ENCODE results near the gene HDAC2.

Gene HDAC2

DNA sequence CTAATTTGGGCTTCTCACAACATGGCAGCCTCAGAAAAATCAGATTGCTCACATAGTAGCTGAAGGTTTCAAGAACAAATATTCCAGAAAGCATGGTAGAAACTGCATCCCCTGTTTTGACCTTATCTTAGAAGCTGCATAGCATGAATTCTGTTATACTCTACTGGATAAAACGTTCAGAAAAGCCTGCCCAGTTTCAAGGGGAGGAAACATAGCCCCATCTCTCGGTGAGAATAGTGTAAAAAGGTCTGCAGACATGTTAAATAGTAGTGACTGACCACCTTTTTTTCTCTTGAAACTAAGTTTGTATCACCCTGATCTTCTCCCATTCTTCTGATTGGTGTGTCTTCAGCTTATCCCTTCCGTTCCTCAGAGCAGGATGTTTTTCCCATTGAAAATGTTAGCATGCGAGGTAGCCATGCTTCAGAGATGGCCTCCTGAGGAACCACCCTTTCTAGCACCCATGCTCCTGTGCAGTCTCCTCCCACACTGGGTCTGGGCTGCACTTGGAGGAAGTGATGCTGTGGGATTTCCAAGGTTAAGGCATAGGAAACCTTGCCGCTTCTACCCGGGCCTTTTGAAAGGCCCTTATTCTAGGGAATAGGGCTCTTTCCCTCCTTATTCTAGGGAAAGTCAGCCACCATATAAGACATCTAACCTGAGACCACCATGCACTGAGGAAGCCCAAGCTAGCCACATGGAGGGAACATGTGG, 63.7 kb downstream of the HDAC2 start:
- no peak overlapping the region for H3K27ac ChIP-seq
- TF ChIP-seq, protein P1, sequence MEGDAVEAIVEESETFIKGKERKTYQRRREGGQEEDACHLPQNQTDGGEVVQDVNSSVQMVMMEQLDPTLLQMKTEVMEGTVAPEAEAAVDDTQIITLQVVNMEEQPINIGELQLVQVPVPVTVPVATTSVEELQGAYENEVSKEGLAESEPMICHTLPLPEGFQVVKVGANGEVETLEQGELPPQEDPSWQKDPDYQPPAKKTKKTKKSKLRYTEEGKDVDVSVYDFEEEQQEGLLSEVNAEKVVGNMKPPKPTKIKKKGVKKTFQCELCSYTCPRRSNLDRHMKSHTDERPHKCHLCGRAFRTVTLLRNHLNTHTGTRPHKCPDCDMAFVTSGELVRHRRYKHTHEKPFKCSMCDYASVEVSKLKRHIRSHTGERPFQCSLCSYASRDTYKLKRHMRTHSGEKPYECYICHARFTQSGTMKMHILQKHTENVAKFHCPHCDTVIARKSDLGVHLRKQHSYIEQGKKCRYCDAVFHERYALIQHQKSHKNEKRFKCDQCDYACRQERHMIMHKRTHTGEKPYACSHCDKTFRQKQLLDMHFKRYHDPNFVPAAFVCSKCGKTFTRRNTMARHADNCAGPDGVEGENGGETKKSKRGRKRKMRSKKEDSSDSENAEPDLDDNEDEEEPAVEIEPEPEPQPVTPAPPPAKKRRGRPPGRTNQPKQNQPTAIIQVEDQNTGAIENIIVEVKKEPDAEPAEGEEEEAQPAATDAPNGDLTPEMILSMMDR (conservative IDR thresholded peaks at IDR 0.05) = no peak

DNA sequence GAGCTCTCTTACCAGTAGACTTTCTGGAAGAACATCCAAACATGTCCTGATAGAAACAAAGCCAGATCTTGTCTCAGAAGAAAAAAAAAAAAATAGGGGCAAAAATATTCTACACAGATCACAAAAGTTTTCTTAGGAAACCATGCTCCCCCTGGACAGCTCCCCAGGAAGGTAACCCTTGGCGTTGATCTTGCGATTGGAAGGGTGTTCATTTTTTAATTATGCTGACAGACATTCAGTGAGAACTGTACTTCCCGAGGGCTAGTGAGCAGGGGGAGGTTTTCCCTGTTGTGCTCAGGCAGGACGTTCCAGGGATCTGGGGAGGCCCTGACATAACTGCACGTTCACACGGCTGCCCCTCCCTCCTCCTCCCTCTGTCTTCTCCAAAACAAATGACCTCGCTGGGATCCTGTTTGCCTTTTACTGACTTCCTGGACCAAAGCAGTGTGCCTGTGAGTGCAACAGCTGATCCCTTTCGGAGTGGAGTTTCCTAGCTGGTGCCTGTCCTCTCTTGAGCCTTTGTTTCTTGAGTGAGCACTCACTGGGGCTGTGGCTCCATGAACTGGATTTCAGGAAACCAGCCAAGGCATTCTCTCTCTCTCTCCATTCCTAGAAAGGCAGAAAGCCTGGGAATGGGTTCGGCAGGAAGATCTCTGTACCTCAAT, 67.2 kb downstream of the HDAC2 start:
- no peak overlapping the region for H3K27ac ChIP-seq
- TF ChIP-seq, protein P1 (conservative IDR thresholded peaks at IDR 0.05) = no peak

DNA sequence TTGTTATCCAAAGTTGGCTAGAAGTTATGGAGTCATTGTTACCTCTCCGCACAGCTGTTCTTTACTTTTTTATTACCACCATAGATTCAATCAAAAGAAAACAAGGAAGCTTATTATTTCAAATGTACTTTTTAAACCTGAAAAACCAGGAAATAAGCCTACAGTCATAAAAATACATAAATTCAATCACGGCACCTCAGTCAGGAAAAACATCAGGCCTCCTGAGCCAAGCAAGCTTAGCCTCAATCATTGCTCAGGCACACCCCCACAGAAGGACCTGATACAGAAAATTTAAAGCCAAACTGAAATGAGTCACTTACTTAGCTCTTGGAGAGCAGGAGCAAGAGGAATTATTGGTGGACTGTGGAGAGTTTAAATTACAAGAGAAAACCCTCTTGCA, 69.5 kb downstream of the HDAC2 start:
- H3K27ac ChIP-seq = no peak overlapping the region
- TF ChIP-seq, protein P1 (conservative IDR thresholded peaks at IDR 0.05) = no peak

DNA sequence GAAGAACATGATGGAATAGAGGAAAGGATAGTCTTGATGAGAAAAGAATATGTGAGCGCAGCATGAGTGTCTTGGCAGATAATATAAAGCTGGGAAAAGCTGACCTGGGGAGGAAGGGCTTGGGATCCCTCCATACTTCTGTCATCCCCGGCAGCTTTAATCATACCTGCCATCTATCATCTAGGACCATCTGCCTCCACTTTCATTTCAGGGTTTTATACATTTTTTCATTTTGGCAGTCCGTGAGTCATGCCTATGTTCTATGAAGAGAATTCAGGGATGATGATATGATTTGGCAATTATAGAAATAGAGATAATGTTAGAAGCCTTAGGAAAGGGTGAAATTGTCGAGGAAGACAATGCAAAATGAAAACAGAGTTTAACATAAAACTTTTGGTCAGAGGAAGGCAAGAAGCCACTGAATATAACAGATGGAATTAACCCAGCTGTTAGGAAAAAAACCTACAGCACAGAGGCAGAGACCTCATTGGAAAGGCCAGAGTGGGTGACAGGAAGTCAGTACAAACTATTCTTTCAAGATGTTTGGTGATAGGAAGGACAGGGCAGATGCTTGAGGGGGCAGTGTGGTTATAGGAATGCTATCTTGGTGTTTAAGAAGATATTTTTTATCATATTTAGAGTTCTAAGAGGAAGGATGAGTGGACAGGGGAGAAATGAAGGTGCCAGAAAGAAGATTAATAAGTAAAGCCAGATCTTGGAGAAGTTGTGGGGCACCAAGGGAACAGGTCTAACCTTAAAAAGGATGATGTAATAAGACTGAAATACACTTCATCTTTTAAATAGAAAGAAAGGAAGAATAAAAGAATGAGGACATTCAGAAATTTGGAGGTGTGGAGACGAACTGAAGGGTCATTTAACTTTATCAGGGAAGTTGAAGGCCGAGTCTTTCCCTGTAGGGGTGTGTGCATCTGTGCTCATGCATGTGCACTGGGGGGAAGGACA, 76.0 kb downstream of the HDAC2 start:
- TF ChIP-seq, protein P1 (conservative IDR thresholded peaks at IDR 0.05) = no peak
- no peak overlapping the region for H3K27ac ChIP-seq

DNA sequence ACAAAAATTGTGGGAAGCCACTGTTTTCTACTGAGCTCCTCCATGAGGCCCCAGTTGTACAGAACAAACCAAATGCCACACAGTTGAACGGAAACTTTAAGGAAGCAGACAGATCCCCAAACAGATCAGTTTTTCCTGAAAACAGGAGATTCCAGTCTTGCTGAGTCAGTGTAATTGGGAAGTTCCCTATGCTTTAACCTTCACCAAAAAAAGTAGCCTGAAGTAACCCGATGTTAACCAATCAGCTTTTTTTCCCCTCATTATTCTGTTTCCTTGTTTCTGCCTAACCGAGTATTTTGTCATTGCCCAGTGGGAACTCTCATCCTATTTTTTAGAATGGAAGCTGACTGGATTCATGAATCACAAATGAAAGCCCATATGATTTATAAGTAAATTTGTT, 77.1 kb downstream of the HDAC2 start:
- H3K27ac ChIP-seq = no peak overlapping the region
- TF ChIP-seq, protein P1 (conservative IDR thresholded peaks at IDR 0.05) = no peak

DNA sequence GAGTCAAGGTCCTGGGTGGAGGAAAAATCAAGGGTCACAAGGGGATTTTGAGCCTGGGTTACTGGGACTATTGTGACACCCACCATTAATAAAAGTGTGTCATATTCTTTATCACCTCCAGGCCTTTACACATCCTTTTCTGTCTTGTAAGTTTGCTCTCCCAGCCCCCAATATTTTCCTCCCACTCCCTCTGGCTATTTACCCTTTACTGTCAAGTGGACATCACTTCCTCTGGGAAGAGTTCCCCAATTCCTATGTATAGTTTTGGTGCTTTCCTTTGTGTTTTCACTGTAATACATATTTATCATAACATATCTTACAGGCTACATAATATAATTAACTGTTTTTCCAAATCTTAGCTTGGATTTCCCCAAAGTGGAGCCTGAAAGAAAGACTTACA, 77.5 kb downstream of the HDAC2 start:
- no peak overlapping the region for H3K27ac ChIP-seq
- TF ChIP-seq, protein P1 (conservative IDR thresholded peaks at IDR 0.05) = no peak
